Cardiac muscle cell (in vitro differentiated cells and primary cell): ENCODE measurements around the gene NUP205. TPM values are rescaled to one million over a fixed set of nuclear protein-coding genes. Genes with fewer than 3 reads are reported as not detected.

Experiments used
- DNase-seq, 2 donors: peaks; one replicate each; pipeline versions ENCODE4 v3.0.0 to v3.0.0-alpha.2; 2010 to 2017; ENCODE audit warnings: low read depth in 1 of 2, low spot score in 1 of 2
- H3K27ac ChIP-seq: fragments of 200-600 bp; sonication (generic); 2 replicates; pipeline ENCODE4 v1.5.1; 2016
- H3K27me3 ChIP-seq: fragments of 200-600 bp; sonication (generic); 2 replicates; pipeline ENCODE4 v1.6.0; 2016; ENCODE audit warnings: control low read depth
- H3K36me3 ChIP-seq: fragments of 200-600 bp; sonication (generic); 2 replicates; pipeline ENCODE4 v1.5.1; 2016; ENCODE audit warnings: control low read depth
- H3K4me1 ChIP-seq: fragments of 200-600 bp; sonication (generic); 2 replicates; pipeline ENCODE4 v1.8.1; 2017; ENCODE audit warnings: low read depth, mild to moderate bottlenecking, mixed run types
- H3K4me3 ChIP-seq: fragments of 200-600 bp; sonication (generic); 2 replicates; pipeline ENCODE4 v1.5.1; 2016; ENCODE audit warnings: mild to moderate bottlenecking
- H3K9me3 ChIP-seq: fragments of 200-600 bp; sonication (generic); 2 replicates; pipeline ENCODE4 v1.5.1; 2017; ENCODE audit warnings: low read depth, mild to moderate bottlenecking, control low read depth
- CTCF ChIP-seq: IDR thresholded peaks from 2 replicates; pipeline ENCODE4 v1.5.1; 2012; ENCODE audit warnings: low read depth, mild to moderate bottlenecking, low read length
- polyA plus RNA-seq: library from polyadenylated mRNA; unstranded; fragments of >200 nt; fragmentation: Nextera tagmentation; extraction: Ambion mirVana; gene quantifications from 2 replicates; pipeline ENCODE4 v1.2.1, GENCODE V29; 2016
- total RNA-seq: library from RNA; depleted of rRNA; stranded (reverse); fragments of >200 nt; gene quantifications from 2 replicates; pipeline ENCODE4 v1.2.3, GENCODE V29; 2016

The NUP205 gene
- total and polyA plus RNA-seq, 2 experiments from 2014 or later = 21.8 to 33.9 TPM

GRCh38 chr7:135519871-135520270, 37.8 kb upstream of the NUP205 start:
- H3K4me1 ChIP-seq = peaks cover 6% of the 10 kb centered on the region
- H3K27me3 ChIP-seq = no peaks in the 10 kb centered on the region
- TF ChIP-seq CTCF = no peak
- no peaks in the 10 kb centered on the region for H3K36me3 ChIP-seq
- DNase-seq = no peak
- H3K27ac ChIP-seq = no peak overlapping the region
- no peaks in the 10 kb centered on the region for H3K9me3 ChIP-seq
- no peak overlapping the region for H3K4me3 ChIP-seq

DNA sequence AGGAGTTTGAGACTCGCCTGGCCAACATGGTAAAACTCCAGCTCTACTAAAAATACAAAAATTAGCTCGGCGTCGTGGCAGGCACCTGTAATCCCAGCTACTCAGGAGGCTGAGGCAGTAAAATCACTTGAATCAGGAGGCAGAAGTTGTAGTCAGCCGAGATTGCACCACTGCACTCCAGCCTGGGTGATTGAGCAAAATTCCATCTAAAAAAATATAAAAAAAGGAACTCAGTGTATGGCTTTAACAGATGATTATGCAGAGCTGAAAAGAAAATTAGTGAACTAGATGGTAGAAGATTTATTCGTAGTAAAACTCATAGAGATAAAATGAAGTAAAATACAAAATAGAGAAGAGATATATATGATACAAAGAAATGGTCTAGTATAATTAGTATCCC, 35.2 kb upstream of the NUP205 start:
- Histone ChIP-seq H3K4me3 (no peak overlapping the region), H3K9me3 (no peaks in the 10 kb centered on the region), H3K4me1 (peaks cover 6% of the 10 kb centered on the region), H3K27me3 (no peaks in the 10 kb centered on the region), H3K27ac (no peak overlapping the region), H3K36me3 (no peaks in the 10 kb centered on the region)
- TF ChIP-seq CTCF = no peak
- no peak for DNase-seq

- Histone ChIP-seq H3K9me3 (no peaks in the 10 kb centered on the region), H3K27ac (no peak overlapping the region), H3K4me3 (no peak overlapping the region), H3K4me1 (peaks cover 6% of the 10 kb centered on the region), H3K27me3 (no peaks in the 10 kb centered on the region), H3K36me3 (no peaks in the 10 kb centered on the region)
- no peak for TF ChIP-seq CTCF
- DNase-seq = no peak
These were observed 34.6 kb upstream of the NUP205 start for GRCh38 chr7:135523146-135523545.

DNA sequence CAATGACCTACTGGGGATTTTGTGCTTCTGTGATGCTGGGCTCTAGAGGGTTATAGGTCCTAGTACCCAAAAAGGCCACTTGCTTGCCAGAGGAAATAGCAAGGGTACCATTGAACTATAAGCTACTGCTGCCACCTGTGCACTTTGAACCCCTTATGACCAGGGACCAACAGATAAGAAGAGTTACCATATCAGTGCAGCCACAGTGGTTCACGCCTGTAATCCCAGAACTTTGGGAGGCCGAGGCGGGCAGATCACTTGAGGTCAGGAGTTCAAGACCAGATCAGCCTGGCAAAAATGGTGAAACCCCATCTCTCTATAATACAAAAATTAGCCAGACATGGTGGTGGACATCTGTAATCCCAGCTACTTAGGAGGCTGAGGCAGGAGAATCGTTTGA, 32.3 kb upstream of the NUP205 start:
- no peak for DNase-seq
- Histone ChIP-seq H3K27ac (no peak overlapping the region), H3K9me3 (no peaks in the 10 kb centered on the region), H3K27me3 (no peaks in the 10 kb centered on the region), H3K4me3 (no peak overlapping the region), H3K36me3 (no peaks in the 10 kb centered on the region), H3K4me1 (no peaks in the 10 kb centered on the region)
- no peak for TF ChIP-seq CTCF

DNA sequence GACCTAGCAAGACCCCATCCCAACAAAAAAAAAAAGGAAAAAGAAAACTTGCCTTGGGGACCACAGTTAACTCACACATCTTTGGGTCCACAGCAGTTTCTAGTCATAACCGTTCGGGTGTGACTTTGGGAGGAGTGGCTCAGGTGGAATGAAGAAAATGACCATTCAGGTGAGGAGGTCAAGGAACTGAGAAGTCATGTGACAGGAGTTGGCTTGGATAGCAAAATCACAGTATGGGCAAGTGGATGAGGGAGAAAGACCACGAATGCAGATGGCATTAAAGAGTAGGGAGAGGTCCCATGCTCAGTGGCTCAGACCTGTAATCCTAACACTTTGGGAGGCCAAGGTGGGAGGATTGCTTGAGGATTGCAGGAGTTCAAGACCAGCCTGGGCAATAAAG, 30.7 kb upstream of the NUP205 start:
- Histone ChIP-seq H3K27ac (no peak overlapping the region), H3K4me3 (no peak overlapping the region), H3K36me3 (no peaks in the 10 kb centered on the region), H3K9me3 (no peaks in the 10 kb centered on the region), H3K27me3 (no peaks in the 10 kb centered on the region), H3K4me1 (no peaks in the 10 kb centered on the region)
- no peak for DNase-seq
- TF ChIP-seq CTCF = no peak

DNA sequence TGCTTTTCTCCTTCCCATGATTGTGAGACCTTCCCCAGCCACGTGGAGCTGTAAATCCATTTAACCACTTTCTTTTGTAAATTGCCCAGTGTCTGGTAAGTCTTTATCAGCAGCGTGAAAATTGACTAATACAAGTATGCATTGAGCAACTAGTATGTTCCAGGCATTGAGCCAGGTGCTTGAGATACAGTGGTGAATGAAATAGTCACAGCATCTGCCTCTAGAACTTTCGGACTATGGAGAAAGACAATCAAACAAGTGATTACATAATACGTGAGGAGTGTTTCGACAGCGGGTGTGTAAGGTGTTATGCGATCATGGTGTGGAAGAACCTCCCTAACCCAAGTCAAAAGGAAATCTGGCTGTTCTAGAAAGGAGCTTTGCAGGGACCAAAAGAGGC, 21.6 kb upstream of the NUP205 start:
- Histone ChIP-seq H3K9me3 (no peaks in the 10 kb centered on the region), H3K4me3 (no peak overlapping the region), H3K4me1 (no peaks in the 10 kb centered on the region), H3K27me3 (no peaks in the 10 kb centered on the region), H3K36me3 (no peaks in the 10 kb centered on the region), H3K27ac (no peak overlapping the region)
- no peak for TF ChIP-seq CTCF
- peak in 1 of 2 donors; percentile 97 for DNase-seq
